IPS-18c (cell line): ENCODE results near the gene SYCE1L.
"Not testable (repeated sequence)": the region's sequence is repeated elsewhere in the genome, so short reads cannot be mapped to it uniquely, and the experiment has no call there.

ENCODE experiments used
- H3K4me3 ChIP-seq: 2 replicates; pipeline ENCODE4 v1.7.0; 2013; ENCODE audit warnings: low read depth, mild to moderate bottlenecking, low read length, moderate library complexity; ENCODE audit not compliant: insufficient read depth
- H3K9me3 ChIP-seq: one replicate; pipeline ENCODE4 v1.6.1; 2013; ENCODE audit warnings: mild to moderate bottlenecking, low read length, moderate library complexity; ENCODE audit not compliant: control insufficient read depth, insufficient read depth

The SYCE1L gene

DNA sequence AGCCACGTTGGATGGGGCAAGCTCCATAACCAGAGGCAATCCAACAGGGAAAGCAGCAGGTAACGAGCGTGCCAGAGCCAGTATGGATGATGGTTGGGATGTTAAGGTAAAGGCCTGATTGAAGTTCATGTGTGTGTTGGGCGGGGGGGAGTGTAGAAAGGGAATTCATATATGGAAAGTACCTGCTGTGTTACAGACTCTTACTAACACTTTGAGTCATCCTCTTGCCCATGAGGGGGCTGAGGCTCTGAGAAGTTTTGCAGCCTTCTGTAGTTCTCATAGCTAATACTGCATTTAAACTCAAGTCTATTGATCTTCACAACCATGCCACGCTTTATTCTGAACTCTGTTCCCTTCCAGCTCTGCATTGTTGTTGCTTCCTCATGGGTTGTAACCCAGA, 28.5 kb downstream of the SYCE1L start:
- no peak overlapping the region for H3K4me3 ChIP-seq

DNA sequence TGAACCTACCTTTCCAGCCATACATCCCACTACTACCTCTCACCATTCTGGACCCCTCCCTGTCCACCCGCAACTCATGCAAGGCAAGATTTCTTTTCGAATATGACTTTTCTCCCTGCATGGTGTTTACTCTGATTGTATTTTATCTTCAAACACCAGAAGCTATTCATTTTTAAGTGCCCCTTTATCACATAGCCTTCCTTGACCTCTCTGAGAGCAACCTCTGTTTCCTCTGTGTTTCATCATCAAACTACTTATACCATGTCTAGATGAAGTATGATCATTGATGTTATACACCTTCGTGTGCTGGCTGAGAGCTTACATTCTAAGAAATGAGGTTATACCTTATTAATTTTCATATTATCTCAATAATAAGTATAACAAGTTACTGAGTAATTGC, 31.8 kb downstream of the SYCE1L start:
- no peak overlapping the region for H3K4me3 ChIP-seq
- no peaks in the 10 kb centered on the region for H3K9me3 ChIP-seq

More for the DNA sequence above, 28.5 kb downstream of the SYCE1L start:
- H3K9me3 ChIP-seq, result no peaks in the 10 kb centered on the region

DNA sequence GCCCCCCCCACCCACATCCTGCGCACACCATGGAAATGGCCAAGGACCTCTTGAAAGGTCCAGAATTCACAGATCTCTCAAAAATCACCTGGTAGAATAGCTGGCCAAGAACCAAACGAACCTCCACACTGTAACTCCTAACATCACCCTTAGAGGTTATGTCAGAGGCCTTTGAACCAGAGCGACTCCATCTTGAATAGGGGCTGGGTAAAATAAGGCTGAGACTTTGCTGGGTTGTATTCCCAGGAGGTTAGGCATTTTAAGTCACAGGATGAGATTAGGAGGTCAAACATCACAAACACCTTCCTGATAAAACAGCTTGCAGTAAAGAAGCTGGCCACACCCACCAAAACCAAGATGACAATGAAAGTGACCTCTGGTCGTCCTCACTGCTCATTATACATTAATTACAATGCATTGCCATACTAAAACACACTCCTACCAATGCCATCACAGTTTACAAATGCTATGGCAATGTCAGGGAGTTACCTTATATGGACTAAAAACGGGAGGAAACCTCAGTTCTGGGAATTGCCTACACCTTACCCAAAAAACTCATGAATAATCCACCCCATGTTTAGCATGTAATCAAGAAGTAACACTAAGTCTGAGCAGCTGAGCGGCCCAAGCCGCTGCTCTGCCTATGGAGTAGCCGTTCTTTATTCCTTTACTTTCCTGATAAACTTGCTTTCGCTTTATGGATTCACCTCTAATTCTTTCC, 34.8 kb downstream of the SYCE1L start:
- H3K9me3 ChIP-seq, result no peaks in the 10 kb centered on the region
- H3K4me3 ChIP-seq, result no peak overlapping the region

GRCh38 chr16:77234611-77235010, 35.4 kb downstream of the SYCE1L start:
- no peak overlapping the region for H3K4me3 ChIP-seq
- no peaks in the 10 kb centered on the region for H3K9me3 ChIP-seq

- H3K4me3 ChIP-seq, result peak overlapping the region; percentile 17; the same call in 1 of the 2 replicates
- no peaks in the 10 kb centered on the region for H3K9me3 ChIP-seq
Measured at GRCh38 chr16:77236063-77236511, 36.9 kb downstream of the SYCE1L start.

DNA sequence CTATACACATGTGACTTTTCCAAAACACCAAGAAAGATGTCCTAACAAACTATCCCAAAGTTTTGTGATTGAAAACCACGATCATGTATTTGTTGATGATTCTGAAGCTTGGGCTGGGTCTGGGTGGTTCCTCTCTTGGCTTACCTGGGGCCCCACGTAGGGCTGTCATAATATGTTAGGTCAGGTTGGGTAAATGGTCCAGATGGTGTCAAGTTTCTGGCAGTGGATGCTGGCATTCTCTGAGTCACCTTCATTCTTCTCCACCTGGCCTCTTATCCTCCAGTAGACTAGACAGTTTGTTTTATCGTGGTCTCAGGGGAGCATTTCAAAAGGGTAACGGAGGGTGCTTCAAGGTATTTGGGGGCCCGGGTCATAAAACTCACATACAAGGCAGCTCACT, 39.4 kb downstream of the SYCE1L start:
- H3K9me3 ChIP-seq, result no peaks in the 10 kb centered on the region
- no peak overlapping the region for H3K4me3 ChIP-seq

DNA sequence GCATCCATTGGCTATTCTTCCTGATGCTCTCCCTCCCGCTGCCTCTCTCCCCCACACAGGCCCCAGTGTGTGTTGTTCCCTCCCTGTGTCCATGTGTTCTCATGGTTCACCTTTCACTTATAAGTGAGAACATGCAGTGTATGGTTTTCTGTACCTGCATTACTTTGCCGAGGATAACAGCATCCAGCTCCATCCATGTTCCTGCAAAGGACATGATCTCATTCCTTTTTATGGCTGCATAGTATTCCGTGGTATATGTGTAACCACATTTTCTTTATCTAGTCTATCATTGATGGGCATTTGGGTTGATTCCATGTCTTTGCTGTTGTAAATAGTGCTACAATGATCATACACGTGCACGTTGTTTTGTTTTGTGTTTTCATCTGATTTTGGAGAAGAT, 43.3 kb downstream of the SYCE1L start:
- not testable (repeated sequence) for H3K9me3 ChIP-seq, H3K4me3 ChIP-seq

DNA sequence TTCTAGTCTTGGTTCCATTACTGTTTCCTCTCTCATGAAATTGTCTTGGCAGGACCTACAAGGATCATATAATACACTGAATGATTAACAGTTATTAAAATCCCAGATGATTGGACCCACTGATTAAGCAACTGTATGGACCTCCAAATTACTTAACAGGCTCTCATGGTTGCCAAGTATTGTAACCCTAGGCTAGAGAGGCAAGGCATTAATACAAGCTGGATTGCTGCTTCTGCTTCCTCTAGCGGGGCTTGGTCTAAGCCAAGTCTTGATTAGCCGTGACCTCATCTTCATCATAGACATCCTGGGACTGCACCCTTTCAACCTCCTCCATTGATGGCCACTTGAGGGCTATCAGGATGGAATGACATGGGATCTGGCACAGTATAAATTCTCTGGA, 46.9 kb downstream of the SYCE1L start:
- H3K9me3 ChIP-seq, result no peaks in the 10 kb centered on the region

DNA sequence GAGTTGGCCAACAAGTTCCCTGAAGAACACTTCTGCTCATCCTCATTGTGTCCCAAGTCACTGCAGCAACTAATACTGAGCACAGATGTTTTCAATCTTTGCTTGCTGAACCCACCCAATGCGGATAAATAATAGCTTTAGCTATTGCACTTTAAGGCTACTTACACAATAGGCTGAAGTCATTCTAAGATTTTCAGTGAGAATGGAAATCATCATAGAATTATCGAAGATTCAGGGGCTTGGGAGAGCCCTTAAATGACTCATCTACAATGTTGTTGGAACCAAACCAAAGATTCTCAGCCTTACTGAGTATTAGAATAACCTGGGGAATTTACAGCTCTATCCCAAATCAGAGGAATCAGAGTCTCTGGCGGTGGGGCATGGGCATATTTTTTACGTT, 51.2 kb downstream of the SYCE1L start:
- no peak overlapping the region for H3K4me3 ChIP-seq

More for the DNA sequence above, 46.9 kb downstream of the SYCE1L start:
- no peak overlapping the region for H3K4me3 ChIP-seq

More for the DNA sequence above, 51.2 kb downstream of the SYCE1L start:
- no peaks in the 10 kb centered on the region for H3K9me3 ChIP-seq
